NB4 (cell line): ENCODE data around the gene TRABD2B.

ENCODE experiments used
- DNase-seq: peaks from one replicate; pipeline ENCODE4 v3.0.0; 2010; ENCODE audit warnings: low read depth
- H3K4me3 ChIP-seq: one replicate; pipeline ENCODE4 v1.5.1; 2011; ENCODE audit warnings: mild to moderate bottlenecking, low read depth, low read length, moderate library complexity
- CTCF ChIP-seq: IDR thresholded peaks from one replicate; pipeline ENCODE4 v1.5.1; 2012; ENCODE audit warnings: low read depth, low read length
- MAX ChIP-seq: IDR thresholded peaks from 2 replicates; pipeline ENCODE4 v1.6.1; 2011; ENCODE audit warnings: low read depth, low read length
- MYC ChIP-seq: IDR thresholded peaks from 2 replicates; pipeline ENCODE4 v1.6.1; 2011; ENCODE audit warnings: low read depth, low read length
- POLR2A ChIP-seq: IDR thresholded peaks from 2 replicates; pipeline ENCODE4 v1.6.1; 2011; ENCODE audit warnings: mild to moderate bottlenecking; ENCODE audit not compliant: insufficient read length; ENCODE audit errors: extremely low read depth

Gene TRABD2B

GRCh38 chr1:47843781-47844557 lies 153.2 kb downstream of the TRABD2B start:
- H3K4me3 ChIP-seq, result no peak overlapping the region
- no peak for DNase-seq
- TF ChIP-seq CTCF (no peak), MAX (no peak), MYC (no peak), POLR2A (no peak)

GRCh38 chr1:47843059-47843458 lies 154.1 kb downstream of the TRABD2B start:
- DNase-seq, result no peak
- TF ChIP-seq POLR2A (no peak), MAX (no peak), CTCF (no peak), MYC (no peak)
- H3K4me3 ChIP-seq, result no peak overlapping the region

- H3K4me3 ChIP-seq, result no peak overlapping the region
- TF ChIP-seq CTCF, result no peak
- no peak for DNase-seq
Observed at GRCh38 chr1:47842228-47842919, 154.8 kb downstream of the TRABD2B start.

GRCh38 chr1:47841356-47841755 lies 155.8 kb downstream of the TRABD2B start:
- DNase-seq, result no peak
- TF ChIP-seq MYC, result no peak
- no peak overlapping the region for H3K4me3 ChIP-seq

- TF ChIP-seq MAX, result no peak
- no peak for TF ChIP-seq CTCF
- no peak for TF ChIP-seq MYC
- no peak for TF ChIP-seq POLR2A
Observed at GRCh38 chr1:47840393-47841190, 156.6 kb downstream of the TRABD2B start.

GRCh38 chr1:47839433-47839760 lies 157.8 kb downstream of the TRABD2B start:
- TF ChIP-seq CTCF, result no peak
- DNase-seq, result no peak
- H3K4me3 ChIP-seq, result no peak overlapping the region

More at GRCh38 chr1:47840393-47841190, 156.6 kb downstream of the TRABD2B start:
- no peak overlapping the region for H3K4me3 ChIP-seq
- no peak for DNase-seq
